Activated gamma-delta T cell (primary cell): ENCODE measurements around the gene PPP3R1.

ENCODE experiments used
- DNase-seq: peaks from one replicate; lab custom pipeline; 2025; lab: John Stamatoyannopoulos, UW

Gene PPP3R1

GRCh38 chr2:68234405-68234804 lies 17.9 kb downstream of the PPP3R1 start:
- no peak for DNase-seq

- DNase-seq: no peak
Measured at GRCh38 chr2:68231061-68231372, 21.3 kb downstream of the PPP3R1 start.

- DNase-seq: no peak
Measured at GRCh38 chr2:68230241-68231060, 21.9 kb downstream of the PPP3R1 start.

- no peak for DNase-seq
Measured at GRCh38 chr2:68226794-68227193, 25.5 kb downstream of the PPP3R1 start.

GRCh38 chr2:68225119-68225632 lies 27.2 kb downstream of the PPP3R1 start:
- DNase-seq: no peak

GRCh38 chr2:68223419-68223818 lies 28.9 kb downstream of the PPP3R1 start:
- DNase-seq: no peak

- no peak for DNase-seq
Measured at GRCh38 chr2:68222287-68222686, 30.0 kb downstream of the PPP3R1 start.

- no peak for DNase-seq
Measured at GRCh38 chr2:68218343-68218901, 33.9 kb downstream of the PPP3R1 start.

GRCh38 chr2:68217729-68218128 lies 34.6 kb downstream of the PPP3R1 start:
- no peak for DNase-seq

- DNase-seq: no peak
Measured at GRCh38 chr2:68216454-68217310, 35.6 kb downstream of the PPP3R1 start.

GRCh38 chr2:68214381-68214780 lies 38.0 kb downstream of the PPP3R1 start:
- DNase-seq: no peak

GRCh38 chr2:68206793-68207192 lies 45.5 kb downstream of the PPP3R1 start:
- no peak for DNase-seq

- no peak for DNase-seq
Measured at GRCh38 chr2:68203587-68203986, 48.7 kb downstream of the PPP3R1 start.

- DNase-seq: no peak
Measured at GRCh38 chr2:68200157-68200787, 52.1 kb downstream of the PPP3R1 start.

- DNase-seq: no peak
Measured at GRCh38 chr2:68196120-68196716, 56.1 kb downstream of the PPP3R1 start.

GRCh38 chr2:68195096-68195495 lies 57.2 kb downstream of the PPP3R1 start:
- DNase-seq: no peak

GRCh38 chr2:68193787-68194372 lies 58.5 kb downstream of the PPP3R1 start:
- no peak for DNase-seq

- no peak for DNase-seq
Measured at GRCh38 chr2:68193144-68193543, 59.2 kb downstream of the PPP3R1 start.

GRCh38 chr2:68190991-68191731 lies 61.2 kb downstream of the PPP3R1 start:
- no peak for DNase-seq

GRCh38 chr2:68189991-68190784 lies 62.1 kb downstream of the PPP3R1 start:
- DNase-seq: no peak
